ENCODE results near the gene CDK18. TPM values are rescaled to one million over a fixed set of nuclear protein-coding genes. Genes with fewer than 3 reads are reported as not detected.

Gene CDK18
- total RNA-seq, 2 donors from 2014 or later: 58.1 to 88.7 TPM

GRCh38 chr1:205514211-205515142 lies 10.0 kb downstream of the CDK18 start:
- H3K4me1 ChIP-seq (ENCODE audit: control insufficient read depth, insufficient read depth, low read length): no peaks in the 10 kb centered on the region
- Mint-ChIP-seq H3K36me3 (ENCODE audit: low read depth) (no peaks in the 10 kb centered on the region), H3K9me3 (no peaks in the 10 kb centered on the region), H3K4me1 (peaks cover 19% of the 10 kb centered on the region), H3K27ac (peak overlapping the region; percentile 26), H3K27me3 (ENCODE audit: insufficient read depth) (no peaks in the 10 kb centered on the region), H3K4me3 (no peak overlapping the region)
- H3K9me3 ChIP-seq (ENCODE audit: control insufficient read depth, low read length): no peaks in the 10 kb centered on the region
- no peaks in the 10 kb centered on the region for H3K27me3 ChIP-seq (ENCODE audit: control insufficient read depth, insufficient read depth, low read length, poor library complexity, severe bottlenecking)
- H3K9ac ChIP-seq (ENCODE audit: extremely low read depth, low read length, poor library complexity, severe bottlenecking): no peak overlapping the region
- H3K36me3 ChIP-seq (ENCODE audit: control insufficient read depth, insufficient read depth, low read length): no peaks in the 10 kb centered on the region
- TF ChIP-seq, protein P1, sequence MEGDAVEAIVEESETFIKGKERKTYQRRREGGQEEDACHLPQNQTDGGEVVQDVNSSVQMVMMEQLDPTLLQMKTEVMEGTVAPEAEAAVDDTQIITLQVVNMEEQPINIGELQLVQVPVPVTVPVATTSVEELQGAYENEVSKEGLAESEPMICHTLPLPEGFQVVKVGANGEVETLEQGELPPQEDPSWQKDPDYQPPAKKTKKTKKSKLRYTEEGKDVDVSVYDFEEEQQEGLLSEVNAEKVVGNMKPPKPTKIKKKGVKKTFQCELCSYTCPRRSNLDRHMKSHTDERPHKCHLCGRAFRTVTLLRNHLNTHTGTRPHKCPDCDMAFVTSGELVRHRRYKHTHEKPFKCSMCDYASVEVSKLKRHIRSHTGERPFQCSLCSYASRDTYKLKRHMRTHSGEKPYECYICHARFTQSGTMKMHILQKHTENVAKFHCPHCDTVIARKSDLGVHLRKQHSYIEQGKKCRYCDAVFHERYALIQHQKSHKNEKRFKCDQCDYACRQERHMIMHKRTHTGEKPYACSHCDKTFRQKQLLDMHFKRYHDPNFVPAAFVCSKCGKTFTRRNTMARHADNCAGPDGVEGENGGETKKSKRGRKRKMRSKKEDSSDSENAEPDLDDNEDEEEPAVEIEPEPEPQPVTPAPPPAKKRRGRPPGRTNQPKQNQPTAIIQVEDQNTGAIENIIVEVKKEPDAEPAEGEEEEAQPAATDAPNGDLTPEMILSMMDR (conservative IDR thresholded peaks at IDR 0.05): no peak
- H3K27ac ChIP-seq (ENCODE audit: low read depth, low read length): no peak overlapping the region
- no peak for DNase-seq
- no peak overlapping the region for H3K4me3 ChIP-seq (ENCODE audit: low read length)
- 94 to 97% methylated on average over 6 to 7 of the region's 7 CpGs for WGBS, 2 experiments (ENCODE audit: insufficient coverage in 1 of 2, insufficient read length in 1 of 2)

DNA sequence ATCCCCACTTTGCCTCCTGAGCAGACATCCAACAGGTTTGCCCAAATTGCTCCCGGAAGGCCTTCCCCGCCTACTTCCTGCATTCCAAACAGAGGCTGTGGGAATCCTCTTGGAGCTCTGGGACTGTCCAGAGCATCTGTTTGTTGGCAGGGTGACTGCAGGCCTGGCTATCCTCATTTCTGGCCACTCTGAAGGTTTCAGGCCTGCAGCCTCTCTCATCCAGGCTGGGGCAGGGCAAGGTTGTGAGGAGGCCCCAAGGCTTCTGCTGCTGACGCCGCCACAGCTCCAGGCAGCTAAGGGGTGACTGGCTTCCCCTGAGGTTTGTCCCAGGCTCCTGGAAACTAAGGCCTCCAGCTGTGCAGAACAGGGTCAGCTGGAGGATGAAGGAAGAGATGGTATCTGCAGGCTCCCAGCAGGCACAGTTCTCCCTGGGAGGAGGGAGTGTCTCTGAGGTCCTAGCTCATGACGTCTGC lies 11.3 kb downstream of the CDK18 start:
- no peaks in the 10 kb centered on the region for H3K27me3 ChIP-seq (ENCODE audit: control insufficient read depth, insufficient read depth, low read length, poor library complexity, severe bottlenecking)
- H3K4me3 ChIP-seq (ENCODE audit: low read length): no peak overlapping the region
- H3K36me3 ChIP-seq (ENCODE audit: control insufficient read depth, insufficient read depth, low read length): no peaks in the 10 kb centered on the region
- Mint-ChIP-seq H3K36me3 (ENCODE audit: low read depth) (peaks cover 6% of the 10 kb centered on the region), H3K4me3 (no peak overlapping the region), H3K9me3 (no peaks in the 10 kb centered on the region), H3K4me1 (peaks cover 22% of the 10 kb centered on the region), H3K27ac (peak overlapping the region; percentile 48), H3K27me3 (ENCODE audit: insufficient read depth) (no peaks in the 10 kb centered on the region)
- no peaks in the 10 kb centered on the region for H3K4me1 ChIP-seq (ENCODE audit: control insufficient read depth, insufficient read depth, low read length)
- TF ChIP-seq, protein P1 (conservative IDR thresholded peaks at IDR 0.05): no peak
- WGBS, 2 experiments (ENCODE audit: insufficient coverage in 1 of 2, insufficient read length in 1 of 2): 66 to 76% methylated on average over 4 to 5 of the region's 5 CpGs
- H3K9me3 ChIP-seq (ENCODE audit: control insufficient read depth, low read length): no peaks in the 10 kb centered on the region
- H3K27ac ChIP-seq (ENCODE audit: low read depth, low read length): no peak overlapping the region
- no peak overlapping the region for H3K9ac ChIP-seq (ENCODE audit: extremely low read depth, low read length, poor library complexity, severe bottlenecking)
- DNase-seq: peak; percentile 77

GRCh38 chr1:205516362-205516761 lies 11.9 kb downstream of the CDK18 start:
- Mint-ChIP-seq H3K36me3 (ENCODE audit: low read depth) (peaks cover 6% of the 10 kb centered on the region), H3K27me3 (ENCODE audit: insufficient read depth) (no peaks in the 10 kb centered on the region), H3K27ac (peak overlapping the region; percentile 48), H3K9me3 (no peaks in the 10 kb centered on the region), H3K4me1 (peaks cover 22% of the 10 kb centered on the region), H3K4me3 (no peak overlapping the region)
- 67 to 76% methylated on average over 3 to 4 of the region's 4 CpGs for WGBS, 2 experiments (ENCODE audit: insufficient coverage in 1 of 2, insufficient read length in 1 of 2)
- no peaks in the 10 kb centered on the region for H3K4me1 ChIP-seq (ENCODE audit: control insufficient read depth, insufficient read depth, low read length)
- no peaks in the 10 kb centered on the region for H3K27me3 ChIP-seq (ENCODE audit: control insufficient read depth, insufficient read depth, low read length, poor library complexity, severe bottlenecking)
- no peak overlapping the region for H3K4me3 ChIP-seq (ENCODE audit: low read length)
- no peaks in the 10 kb centered on the region for H3K9me3 ChIP-seq (ENCODE audit: control insufficient read depth, low read length)
- no peak overlapping the region for H3K27ac ChIP-seq (ENCODE audit: low read depth, low read length)
- no peak for DNase-seq
- H3K36me3 ChIP-seq (ENCODE audit: control insufficient read depth, insufficient read depth, low read length): no peaks in the 10 kb centered on the region
- TF ChIP-seq, protein P1 (conservative IDR thresholded peaks at IDR 0.05): no peak
- H3K9ac ChIP-seq (ENCODE audit: extremely low read depth, low read length, poor library complexity, severe bottlenecking): no peak overlapping the region
